Brain pericyte (primary cell): ENCODE measurements around the gene TKTL1.
"Not testable (repeated sequence)": the region's sequence is repeated elsewhere in the genome, so short reads cannot be mapped to it uniquely, and the experiment has no call there.

Experiments used
- DNase-seq: peaks from one replicate; pipeline ENCODE4 v3.0.0-alpha.2; 2012; ENCODE audit warnings: low read depth, low spot score

The TKTL1 gene

DNA sequence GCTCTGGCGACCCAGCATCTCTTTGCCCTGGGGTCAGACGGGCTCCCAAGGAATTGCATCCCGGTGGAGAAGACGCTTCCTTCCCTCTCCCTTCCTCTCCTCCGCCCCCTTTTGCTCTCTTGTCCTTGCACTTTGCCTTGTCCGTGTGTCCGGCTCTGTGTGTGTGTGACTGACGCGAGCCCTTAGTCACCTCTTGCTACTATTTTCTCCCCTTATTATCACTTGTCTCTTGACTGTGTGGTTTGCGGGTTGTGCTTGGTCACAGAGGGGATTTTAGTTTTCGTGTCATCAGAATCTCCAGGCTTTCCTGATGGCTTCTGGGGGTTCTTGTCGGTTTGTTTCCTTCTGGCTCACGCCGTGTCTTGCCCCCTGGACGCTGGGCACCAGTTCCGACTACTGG, 47.5 kb downstream of the TKTL1 start:
- DNase-seq: not testable (repeated sequence)

DNA sequence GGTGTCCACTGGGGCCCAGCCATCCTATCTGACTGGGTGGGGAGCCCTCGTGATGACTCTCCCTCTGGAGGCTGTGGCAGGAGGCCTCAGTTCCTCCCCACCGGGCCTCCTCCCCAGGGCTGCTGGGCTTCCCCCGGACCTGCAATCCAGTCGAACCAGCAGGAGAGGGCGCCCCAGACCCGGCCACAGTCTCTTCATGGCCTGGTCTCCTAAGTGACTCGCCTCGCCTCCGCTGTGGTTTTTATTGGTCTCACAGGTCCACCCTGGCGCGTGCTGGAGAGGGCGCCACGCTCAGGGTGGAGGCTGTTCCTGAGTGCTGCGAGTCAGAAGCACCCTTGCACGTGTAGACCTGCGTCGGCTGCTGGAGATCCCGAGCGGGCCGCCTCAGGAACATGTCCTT, 48.0 kb downstream of the TKTL1 start:
- not testable (repeated sequence) for DNase-seq

DNA sequence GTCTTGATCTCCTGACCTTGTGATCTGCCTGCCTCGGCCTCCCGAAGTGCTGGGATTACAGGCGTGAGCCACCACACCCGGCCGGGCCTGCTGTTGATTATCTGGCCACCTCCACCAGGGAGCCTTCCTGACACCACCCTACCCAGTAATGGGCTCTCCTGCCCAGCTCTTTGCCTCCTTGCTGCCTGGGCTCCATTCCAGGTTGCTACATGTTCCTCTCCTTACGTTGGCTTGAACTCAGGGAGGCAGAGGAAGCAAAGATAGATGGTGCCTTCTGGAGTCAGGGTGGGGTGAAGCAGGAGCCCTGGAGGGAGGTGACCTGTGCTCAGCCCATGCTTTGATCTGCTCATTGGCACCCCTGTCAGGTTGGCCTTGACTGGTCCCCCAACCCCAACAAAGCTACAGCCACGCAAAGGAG, 52.5 kb downstream of the TKTL1 start:
- DNase-seq: no peak

DNA sequence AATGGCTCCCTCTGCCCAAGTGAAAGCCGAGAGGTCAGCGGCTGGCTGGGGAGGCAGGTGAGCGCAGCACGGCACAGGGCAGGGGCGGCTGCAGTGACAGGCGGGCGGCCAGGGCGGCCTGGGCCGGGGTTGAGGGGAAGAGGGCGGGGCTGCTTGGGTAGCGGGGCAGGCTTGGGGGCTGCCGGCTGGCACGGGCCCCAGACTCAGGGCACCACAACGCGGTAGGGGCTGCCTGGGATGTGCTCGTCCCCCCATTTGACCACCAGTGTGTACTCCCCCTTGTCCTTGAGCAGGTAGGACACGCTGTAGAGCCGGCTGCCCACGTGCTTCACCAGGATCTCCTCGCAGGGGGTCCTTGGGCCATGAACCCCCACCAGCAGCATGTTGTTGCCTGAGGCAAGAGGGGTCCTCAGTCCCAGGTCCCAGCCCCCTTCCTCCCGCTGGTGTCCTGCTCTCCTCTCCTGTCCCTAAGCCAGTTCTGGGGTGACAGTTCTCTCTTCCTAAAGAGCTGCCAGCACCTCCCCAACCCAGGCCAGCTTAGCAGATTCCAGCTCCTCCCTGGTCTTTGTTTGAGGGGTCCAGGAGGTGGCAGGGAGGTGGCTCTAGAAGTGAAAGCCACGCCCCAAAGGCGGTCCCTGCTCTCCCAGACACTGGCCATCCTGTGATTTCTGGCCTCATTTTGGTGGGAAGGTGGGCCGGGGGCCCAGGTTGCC, 53.2 kb downstream of the TKTL1 start:
- DNase-seq: no peak

DNA sequence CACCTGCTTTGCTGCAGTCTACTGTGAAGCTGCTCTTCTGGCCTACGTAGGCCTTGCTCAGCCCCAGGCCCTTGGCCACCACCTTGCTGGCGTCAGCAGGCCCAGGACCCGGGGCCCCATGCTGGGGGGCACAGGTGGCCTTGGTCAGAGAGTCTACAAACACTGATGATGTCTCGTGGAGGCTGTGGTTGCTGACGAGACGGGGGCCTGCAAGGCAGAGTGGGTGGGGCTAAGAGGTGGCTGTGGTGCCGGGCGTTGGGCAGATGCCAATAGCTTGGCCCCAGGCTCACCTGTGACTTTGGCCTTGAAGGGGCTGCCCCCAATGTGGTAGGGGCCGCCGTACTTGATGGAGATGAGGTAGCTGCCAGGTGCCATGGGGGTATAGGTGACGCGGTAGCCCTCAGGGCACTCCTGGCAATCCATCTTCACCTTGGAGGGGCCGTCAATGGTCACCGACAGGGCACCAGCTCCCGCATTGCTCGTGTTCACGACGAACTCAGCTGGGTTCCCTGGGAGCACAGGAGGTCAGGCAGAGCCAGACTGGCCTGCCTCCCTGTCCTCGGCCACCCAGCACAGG, 53.9 kb downstream of the TKTL1 start:
- no peak for DNase-seq

DNA sequence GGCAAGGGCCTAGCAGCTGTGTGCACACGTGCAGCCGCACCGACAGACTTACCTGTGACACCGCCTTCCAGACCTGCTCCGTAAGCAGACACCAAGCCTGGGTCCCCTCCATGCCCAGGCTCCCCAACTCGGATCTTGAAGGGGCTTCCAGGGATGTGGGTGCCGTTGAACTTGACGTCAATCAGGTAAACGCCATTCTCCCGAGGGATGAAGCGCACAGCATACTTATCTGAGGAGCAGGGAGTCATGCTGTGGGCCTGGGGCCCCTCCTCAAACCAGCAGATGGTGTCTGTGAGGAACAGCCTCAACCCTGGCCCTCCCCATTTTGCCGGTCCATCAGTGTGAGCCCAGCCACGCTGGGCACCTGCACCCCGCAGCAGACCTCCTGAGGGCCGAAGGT, 54.4 kb downstream of the TKTL1 start:
- no peak for DNase-seq

DNA sequence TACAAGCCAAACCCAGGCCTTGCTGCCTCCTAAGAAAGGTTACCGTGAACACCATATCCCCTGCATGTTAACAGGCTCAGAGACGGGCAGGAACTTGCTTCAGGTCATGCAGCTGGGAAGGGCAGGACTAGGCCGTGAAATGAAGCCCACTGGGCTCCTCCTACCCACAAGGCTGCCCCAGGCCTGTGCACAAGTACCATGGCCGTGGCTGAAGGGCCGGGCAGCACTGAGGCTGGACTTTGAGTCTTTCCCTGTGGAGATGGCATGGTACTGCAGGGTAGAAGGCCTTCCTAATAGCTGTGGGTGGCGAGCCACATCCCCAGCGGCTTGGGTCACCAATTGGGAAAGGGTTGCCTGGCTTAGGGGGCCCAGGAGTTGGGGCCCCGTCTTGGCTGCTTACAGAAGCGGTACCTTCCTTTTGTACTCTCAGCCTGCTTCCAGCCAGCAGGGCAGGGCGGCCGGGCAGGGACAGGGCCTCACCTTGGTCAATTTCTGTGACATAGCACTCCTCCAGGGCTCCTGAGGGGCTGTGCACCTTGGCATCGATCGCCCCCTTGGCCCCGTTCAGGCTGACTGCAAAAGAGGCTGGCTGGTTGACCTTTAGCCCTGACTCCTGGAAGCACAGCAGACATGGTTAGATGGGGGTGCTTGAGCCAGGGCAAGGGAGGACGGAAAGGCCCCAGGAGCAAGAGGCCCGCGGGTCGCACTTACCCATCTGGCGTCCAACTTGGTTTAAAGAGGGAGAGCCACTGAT, 55.0 kb downstream of the TKTL1 start:
- DNase-seq: no peak

DNA sequence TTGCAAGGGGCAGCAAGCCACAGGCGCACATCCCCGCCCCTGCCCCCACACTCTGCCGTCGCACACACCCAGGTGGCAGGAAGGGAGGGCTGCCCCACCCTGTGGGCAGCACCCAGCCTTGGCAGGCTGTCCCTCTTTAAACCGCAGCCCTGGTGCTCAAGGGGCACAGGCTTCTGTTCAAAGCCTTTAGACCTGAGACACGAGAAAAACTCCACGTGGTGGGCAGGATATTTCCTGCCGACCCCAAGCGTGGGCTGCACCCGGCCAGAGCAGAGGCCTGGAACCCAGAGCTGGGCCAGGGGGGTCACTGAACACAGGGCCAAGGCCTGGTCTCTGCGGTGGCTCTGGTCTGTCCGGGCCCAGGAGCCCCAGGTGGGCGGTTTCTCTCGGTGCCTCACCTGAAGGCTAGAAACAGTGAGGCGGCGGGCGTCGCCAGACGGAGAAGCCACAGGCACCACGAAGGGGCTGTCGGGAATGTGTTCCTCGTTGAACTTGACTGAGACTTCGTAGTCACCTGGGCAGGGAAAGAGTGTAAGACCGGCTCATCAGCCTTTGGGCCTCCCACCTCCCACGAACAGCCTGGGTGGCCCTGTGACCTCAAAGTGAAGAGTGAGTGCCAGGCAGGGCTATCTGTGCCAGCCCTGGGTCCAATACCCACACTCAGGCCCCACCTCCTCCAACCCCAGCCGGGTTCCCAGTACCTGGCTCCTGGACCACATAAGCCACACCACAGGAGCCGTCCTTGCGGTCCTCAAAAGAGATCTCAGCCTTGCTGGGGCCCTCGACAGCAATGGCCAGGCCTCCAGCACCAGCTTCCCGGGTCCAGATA, 55.8 kb downstream of the TKTL1 start:
- DNase-seq: no peak

DNA sequence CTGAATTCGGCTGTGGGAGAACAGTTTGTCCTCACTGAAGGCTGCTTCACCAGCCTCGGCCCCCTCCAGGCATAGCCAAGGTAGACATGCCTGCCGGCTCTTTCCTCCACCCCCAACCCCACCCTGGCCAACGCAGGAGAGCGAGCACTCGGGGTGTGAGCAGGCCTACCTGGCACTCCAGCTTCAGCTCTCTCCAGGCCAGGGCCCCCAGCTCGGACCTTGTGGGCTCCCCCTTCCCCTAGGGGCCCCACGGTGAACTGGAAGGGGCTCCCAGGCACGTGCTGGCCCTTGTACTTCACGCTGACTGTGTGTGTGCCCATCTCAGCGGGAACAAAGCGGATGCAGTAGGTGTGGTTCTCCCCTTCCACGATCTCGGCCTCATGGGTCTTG, 56.4 kb downstream of the TKTL1 start:
- no peak for DNase-seq

DNA sequence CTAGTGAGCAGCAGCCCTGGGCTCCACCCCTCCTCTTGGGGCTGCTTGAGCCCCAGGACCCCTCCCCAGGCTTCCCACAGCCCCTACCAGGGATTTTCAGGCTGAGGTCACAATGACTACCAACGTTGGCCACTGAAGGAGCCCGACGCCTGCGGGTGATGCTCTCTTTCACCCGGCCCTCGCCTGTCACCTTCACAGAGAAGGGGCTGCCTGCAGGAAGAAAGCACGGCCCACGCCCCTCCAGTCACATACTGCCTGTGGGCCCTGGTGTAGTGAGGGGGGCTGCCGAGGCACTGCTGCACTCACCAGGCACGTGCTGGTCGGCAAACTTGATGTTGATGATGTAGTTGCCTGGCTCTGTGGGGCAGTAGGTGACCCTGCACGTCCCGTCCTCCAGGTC, 56.9 kb downstream of the TKTL1 start:
- no peak for DNase-seq

DNA sequence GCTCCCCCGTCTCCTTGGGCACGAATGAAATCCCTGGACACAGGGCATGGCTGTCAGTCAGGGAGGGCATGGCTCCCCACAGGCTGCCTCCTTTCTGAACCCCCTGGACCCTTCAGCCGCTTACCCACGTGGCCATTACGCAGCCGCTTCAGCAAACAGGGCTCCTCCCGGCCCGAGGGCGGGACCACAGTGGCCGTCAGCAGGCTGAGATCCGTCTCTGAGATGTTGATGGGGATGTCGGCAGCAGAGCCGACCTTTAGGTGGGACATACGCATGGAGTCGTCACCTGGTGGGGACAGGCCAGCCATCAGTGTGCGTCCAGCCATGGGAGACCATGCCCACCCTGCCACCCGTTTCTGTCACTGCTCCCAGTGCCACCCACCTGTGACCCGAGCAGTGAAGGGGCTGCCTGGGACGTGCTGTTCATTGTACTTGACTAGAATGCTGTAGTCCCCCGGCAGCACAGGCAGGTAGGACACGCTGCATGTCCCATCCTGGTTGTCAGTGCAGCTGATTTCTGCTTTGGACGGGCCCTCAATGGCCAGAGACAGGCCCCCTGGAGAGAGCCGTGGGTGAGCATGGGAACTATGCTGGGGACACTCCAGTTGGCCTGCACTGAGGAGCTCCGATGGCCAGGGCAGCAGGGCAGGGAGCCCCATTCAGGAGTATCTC, 57.7 kb downstream of the TKTL1 start:
- DNase-seq: no peak

DNA sequence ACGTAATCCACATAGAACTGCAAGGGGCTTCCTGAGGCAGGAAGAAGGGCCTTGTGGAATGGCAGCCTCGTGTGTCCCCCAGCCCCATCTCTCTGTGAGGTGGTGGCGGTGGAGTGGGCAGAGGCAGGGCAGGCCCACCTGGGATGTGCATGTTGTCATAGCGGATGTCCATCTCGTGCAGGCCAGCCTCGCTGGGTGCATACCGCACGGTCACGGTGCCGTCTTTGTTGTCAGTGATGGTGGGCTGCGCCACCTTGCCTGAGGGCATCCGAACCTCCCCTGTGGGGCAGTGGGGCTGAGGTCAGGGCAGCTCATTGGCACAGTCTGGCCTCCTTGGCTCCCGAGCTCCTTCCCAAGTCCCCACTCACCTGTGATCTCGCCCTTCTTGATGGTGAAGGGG, 58.4 kb downstream of the TKTL1 start:
- no peak for DNase-seq

DNA sequence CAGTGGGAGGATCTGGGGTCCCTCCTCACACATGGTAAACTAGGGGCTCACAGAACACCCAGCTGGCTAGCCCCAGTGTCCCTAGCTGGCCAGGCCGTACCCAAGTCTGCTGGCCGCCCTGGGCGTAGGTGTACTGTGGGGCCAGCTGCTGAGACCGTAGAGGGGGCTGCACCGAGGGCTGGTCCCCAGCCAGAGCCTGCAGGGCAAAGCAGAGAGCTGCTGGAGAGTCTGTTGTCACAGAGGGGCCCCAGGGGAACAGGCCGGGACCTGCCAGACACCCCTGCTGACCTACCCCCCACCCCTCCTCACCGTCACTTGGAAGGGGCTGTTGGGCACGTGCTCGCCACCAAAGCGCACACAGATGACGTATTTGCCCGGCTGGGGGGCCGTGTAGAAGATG, 58.9 kb downstream of the TKTL1 start:
- no peak for DNase-seq

DNA sequence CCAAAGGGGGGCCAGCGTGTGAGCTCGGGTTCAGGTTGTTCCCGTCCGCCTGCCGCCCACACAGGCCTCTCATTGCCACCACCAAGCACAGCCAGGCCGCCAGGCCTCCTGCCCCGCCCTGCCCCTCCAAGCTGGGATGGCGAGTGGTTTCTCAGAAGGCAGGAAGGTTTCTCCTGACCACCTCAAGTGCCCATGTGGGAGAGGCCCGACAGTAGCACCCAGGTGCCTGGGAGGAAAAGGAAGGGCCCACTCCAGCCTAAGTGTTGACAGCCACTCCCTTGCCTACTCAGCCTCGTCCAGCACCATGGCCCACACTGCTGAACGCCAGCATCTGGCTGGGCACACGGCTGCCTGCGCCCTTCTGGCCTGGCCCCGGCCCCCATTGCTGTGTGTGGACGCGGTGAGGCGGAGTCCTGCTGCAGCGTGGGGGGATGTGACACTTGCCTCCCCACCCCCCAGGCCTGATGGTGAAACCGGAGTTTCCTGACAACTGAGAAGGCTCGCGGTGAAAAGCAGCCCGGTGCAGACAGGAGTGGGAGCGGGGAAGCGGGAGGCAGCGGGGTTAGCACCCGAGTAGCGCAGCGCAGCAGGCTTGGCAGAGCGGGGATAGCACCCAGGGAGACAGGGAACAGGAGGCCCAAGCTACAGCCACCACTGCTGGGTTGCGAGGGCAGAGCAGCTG, 59.6 kb downstream of the TKTL1 start:
- DNase-seq: no peak

DNA sequence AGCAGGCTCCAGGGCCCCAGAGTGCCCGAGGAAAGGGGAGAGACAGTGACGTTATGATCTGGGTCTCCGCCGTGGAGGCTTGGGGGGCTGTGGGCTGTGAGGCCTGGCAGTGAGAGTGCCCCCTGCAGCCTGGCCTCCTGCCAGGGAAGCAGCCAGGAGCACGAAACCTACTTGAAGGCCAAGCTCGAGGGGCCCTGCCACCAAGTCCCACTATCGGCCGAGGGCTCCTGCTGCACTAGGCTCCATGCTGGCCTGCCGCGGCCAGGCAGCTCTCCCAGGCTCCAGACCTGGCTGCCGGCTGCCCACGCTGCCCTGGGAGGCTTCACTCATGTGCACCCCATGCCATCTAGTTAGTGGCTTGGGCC, 60.2 kb downstream of the TKTL1 start:
- no peak for DNase-seq

DNA sequence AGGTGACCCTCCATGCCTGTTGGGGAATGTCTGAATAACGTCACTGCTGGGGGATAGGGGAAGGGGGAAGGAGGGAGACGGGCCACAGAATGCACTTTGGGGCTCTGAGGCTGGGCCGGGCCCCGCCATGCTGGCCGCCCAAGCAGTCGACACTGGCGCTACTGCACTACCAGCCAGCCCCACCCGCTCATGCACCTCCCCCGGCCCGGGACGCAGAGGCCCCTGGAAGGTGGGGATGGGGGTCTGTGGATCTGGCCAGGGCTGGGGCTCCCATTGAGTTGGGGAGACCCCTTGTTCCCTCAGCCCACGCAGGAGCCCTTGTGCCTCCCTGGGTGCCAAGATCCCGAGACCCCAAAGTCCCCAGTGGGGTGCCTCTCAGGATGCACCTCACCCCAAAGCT, 61.0 kb downstream of the TKTL1 start:
- no peak for DNase-seq

DNA sequence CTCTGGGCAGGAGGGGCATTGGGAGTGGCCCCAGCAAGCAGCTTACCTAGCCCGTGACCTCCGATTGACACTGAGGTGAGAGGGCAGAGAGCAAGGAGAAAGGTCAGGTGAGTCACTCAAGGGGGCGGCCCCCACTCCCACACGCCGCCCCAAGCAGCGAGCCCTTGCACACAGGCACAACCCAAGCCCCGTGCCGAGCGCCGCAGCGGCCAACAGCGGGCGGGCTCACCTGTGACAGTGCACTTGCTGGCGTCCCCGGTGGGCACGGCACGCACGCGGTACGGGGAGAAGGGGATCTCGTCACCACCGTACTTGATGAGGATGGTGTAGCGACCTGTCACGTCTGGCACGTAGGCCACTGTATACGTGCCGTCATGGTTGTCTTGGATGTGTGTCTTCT, 61.6 kb downstream of the TKTL1 start:
- DNase-seq: no peak

DNA sequence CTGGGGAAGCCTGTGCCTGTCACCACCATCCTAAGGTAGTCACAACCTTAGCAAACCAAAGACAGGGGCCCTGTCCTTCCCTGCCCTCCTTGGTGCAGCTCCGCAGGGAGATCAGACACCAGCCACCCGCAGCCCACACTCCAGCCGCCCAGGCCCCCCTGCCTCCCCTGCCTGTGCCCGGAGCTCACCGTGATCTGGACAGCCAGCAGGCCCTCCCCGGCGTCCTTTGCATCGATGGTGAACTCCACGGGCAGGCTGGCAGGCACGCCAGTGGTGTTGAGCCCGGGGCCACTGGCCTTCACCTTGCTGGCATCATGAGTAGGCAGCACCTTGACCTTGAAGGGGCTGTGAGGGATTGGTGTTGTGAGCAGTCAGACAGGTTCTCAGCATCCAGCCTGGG, 62.4 kb downstream of the TKTL1 start:
- DNase-seq: no peak

DNA sequence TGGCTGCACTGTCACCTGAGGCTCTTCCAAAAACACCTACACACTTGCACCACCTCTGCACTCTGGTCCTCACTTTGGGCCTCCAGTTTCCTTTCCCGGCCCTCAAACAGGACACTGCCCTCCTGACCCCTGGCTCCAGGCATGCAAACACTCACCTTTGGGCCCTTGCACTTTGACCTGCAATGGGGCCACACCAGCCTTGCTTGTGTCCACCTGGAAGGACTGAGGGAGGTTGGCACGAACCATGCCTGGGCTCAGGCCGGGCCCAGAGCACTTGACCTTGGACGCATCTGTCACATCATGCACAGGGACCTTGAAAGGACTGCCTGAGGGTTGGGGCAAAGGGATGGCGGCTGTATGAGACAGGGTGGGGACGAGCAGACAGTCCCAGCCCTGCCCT, 63.2 kb downstream of the TKTL1 start:
- DNase-seq: no peak

DNA sequence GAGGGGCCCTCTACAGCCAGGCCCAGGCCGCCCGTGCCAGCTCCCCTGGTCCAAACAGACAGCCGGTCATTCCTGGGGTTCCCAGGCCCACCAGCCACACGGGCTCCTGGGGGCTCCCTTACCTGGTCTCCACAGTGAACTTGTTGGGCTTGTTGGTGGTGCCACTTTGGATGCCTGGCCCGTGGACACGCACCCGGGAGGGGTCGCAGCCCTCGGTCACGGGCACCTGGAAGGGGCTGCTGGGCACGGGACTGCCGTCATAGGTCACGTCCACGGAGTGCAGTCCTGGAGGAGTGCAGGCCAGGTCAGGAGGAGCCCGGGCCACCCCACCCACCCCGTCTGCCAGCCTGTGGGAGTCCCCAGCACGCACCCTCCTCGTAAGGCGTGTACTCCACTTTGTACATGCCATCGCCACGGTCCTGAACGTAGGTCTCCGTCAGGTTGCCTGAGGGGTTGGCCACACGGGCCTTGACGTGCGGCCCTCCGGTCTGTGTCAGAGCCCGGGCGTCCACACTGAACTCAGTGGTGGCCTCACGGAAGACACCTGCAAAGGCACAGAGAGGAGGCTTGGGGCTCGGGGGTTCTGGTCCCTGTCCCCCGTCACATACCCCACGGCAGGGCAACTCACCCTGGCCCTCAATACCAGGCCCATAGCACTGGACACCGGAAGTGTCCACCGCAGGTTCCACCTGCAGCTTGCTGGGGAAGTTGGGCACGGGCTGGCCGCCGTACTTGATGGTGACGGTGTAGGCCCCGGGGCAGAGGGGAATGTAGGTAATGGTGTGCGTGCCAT, 64.0 kb downstream of the TKTL1 start:
- no peak for DNase-seq
